Thoracic aorta (tissue), 2 donors: ENCODE data around the gene CTNNAL1. TPM values are rescaled to one million over a fixed set of nuclear protein-coding genes. Genes with fewer than 3 reads are reported as not detected.
"Not testable (repeated sequence)": the region's sequence is repeated elsewhere in the genome, so short reads cannot be mapped to it uniquely, and the experiment has no call there.

Source experiments
- ATAC-seq: fragments of 150-250 bp; one replicate; pipeline ENCODE4 v1.8.0; 2017; ENCODE audit warnings: low read depth; ENCODE audit not compliant: insufficient number of reproducible peaks, low FRiP score
- DNase-seq: peaks from one replicate; pipeline ENCODE4 v3.0.0-alpha.2; 2020; ENCODE audit warnings: low spot score
- H3K27ac ChIP-seq, 2 donors: fragments of 200-600 bp; sonication (generic); 1 replicate in 1 of 2; 2 replicates in 1 of 2; pipeline ENCODE4 v1.5.1; 2016; ENCODE audit warnings: mild to moderate bottlenecking in 2 of 2, moderate library complexity in 2 of 2
- H3K27me3 ChIP-seq: fragments of 200-600 bp; sonication (generic); replicated peaks from 2 replicates; pipeline ENCODE4 v1.6.0; 2016; ENCODE audit warnings: mild to moderate bottlenecking; ENCODE audit not compliant: insufficient read depth
- H3K36me3 ChIP-seq: fragments of 200-600 bp; sonication (generic); one replicate; pipeline ENCODE4 v1.5.1; 2016
- H3K4me1 ChIP-seq, 2 donors: fragments of 200-600 bp; sonication (generic); 1 replicate in 1 of 2; 2 replicates in 1 of 2; pipeline versions ENCODE4 v1.5.1 to v1.6.0; 2016; ENCODE audit warnings: low read depth in 2 of 2, mild to moderate bottlenecking in 1 of 2; ENCODE audit not compliant: control insufficient read depth in 1 of 2
- H3K4me3 ChIP-seq: fragments of 200-600 bp; sonication (generic); 2 replicates; pipeline ENCODE4 v1.5.1; 2016; ENCODE audit warnings: mild to moderate bottlenecking
- H3K9me3 ChIP-seq: fragments of 200-600 bp; sonication (generic); 2 replicates; pipeline ENCODE4 v1.5.1; 2016
- CTCF ChIP-seq: fragments of 200-600 bp; sonication (generic); IDR thresholded peaks from one replicate; pipeline ENCODE4 v1.5.1; 2019; ENCODE audit warnings: antibody characterized with exemption
- total RNA-seq, 2 donors: library from RNA; depleted of rRNA; stranded (reverse); fragments of >200 nt; gene quantifications; one replicate each; pipeline versions ENCODE4 v1.1.0 to v1.2.3, GENCODE V29; 2016

The CTNNAL1 gene, protein sequence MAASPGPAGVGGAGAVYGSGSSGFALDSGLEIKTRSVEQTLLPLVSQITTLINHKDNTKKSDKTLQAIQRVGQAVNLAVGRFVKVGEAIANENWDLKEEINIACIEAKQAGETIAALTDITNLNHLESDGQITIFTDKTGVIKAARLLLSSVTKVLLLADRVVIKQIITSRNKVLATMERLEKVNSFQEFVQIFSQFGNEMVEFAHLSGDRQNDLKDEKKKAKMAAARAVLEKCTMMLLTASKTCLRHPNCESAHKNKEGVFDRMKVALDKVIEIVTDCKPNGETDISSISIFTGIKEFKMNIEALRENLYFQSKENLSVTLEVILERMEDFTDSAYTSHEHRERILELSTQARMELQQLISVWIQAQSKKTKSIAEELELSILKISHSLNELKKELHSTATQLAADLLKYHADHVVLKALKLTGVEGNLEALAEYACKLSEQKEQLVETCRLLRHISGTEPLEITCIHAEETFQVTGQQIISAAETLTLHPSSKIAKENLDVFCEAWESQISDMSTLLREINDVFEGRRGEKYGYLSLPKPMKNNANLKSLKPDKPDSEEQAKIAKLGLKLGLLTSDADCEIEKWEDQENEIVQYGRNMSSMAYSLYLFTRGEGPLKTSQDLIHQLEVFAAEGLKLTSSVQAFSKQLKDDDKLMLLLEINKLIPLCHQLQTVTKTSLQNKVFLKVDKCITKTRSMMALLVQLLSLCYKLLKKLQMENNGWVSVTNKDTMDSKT
- total RNA-seq = 10 to 100 TPM; 41.8 to 45.0 TPM

DNA sequence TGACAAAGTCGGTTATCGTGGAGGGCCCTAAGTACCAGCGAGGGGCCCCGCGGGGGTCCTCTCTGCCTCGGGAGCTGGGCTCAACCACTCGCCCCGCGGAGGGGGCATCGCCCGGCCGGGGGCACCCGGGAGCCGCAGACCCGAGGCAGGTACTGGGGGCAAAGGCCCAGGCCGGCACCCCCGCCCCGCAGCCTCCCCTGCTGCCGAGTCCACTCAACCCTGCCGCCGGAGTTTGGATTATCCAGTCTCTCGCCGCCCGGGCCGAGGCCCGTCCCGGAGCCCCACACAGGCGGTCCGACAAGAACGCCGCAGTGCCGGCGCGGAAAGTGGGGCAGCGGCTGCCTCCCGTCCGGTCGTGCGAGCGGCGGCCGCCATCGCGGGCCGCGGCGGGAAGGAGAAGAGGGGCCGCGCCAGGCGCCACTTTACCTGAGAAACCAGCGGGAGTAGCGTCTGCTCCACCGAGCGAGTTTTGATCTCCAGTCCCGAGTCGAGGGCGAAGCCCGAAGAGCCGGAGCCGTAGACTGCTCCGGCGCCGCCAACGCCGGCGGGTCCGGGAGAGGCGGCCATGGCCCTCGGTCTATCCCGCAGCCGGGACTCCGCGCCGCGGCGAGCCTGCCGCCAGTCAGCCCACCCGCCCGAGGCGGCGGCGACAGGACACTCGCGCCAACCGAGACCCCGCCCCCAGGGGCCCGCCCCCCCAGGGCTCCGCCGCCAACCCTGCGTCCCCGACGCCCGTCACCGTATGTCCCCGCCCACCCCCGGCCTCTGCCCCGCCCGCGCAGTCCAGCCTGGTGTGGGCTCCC, at the start of gene CTNNAL1:
Gene CTNNAL1 (minus strand): TSS at position 624 of the 803 bp plus-strand sequence. CDS start 57 bp downstream, at position 567.
- no peak for TF ChIP-seq CTCF
- peak within 1 kb of the TSS; percentile 90 to 98 for H3K27ac ChIP-seq
- peak within 1 kb of the TSS; percentile 94 for H3K4me3 ChIP-seq
- H3K4me1 ChIP-seq = peaks cover 12 to 31% of the 10 kb centered on the region in 2 donors
- H3K9me3 ChIP-seq = no peaks in the 10 kb centered on the region
- H3K27me3 ChIP-seq = no peaks in the 10 kb centered on the region
- ATAC-seq = peak; percentile 87
- DNase-seq = peak; percentile 87
- H3K36me3 ChIP-seq = no peaks in the 10 kb centered on the region

DNA sequence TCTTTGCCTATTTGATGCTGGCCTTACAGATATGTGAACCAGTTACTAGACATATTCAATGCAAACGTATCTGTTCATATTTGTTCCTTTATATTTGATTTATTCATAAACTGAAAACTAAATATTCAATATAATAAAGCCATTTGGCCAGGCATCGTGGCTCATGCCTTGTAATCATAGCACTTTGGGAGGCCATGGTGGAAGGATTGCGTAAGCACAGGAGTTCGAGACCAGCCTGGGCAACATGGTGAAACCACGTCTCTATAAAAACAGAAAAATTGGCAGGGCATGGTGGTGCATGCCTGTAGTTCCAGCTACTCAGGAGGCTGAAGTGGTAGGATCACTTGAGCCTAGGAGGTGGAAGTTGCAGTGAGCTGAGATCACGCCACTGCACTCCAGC, 49.2 kb upstream of the CTNNAL1 start:
- no peak overlapping the region for H3K4me3 ChIP-seq
- TF ChIP-seq CTCF = no peak
- no peak overlapping the region for H3K27ac ChIP-seq
- H3K4me1 ChIP-seq = peaks cover 9 to 14% of the 10 kb centered on the region in 2 donors
- H3K9me3 ChIP-seq = no peaks in the 10 kb centered on the region
- no peak for ATAC-seq
- peaks cover 26% of the 10 kb centered on the region for H3K36me3 ChIP-seq
- H3K27me3 ChIP-seq = no peaks in the 10 kb centered on the region
- DNase-seq = no peak

DNA sequence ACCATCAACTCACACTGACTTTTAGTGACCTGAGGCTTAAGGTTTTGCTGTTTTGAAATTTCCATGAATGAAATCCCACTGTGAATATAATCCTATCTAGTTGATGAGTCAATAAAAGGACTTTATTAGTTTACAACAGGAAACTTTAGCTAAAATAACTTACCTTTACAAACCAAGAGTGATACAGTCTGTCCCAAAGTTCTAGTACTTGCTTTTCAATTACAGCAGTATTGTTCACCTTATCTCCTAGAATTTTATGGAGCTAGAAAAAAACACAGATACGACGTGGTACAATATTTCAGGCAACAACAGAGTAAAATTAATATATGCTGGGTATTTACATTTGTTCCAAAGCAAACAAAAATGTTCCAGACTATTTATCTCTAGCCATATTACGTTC, 46.9 kb upstream of the CTNNAL1 start:
- no peaks in the 10 kb centered on the region for H3K27me3 ChIP-seq
- H3K4me3 ChIP-seq = no peak overlapping the region
- H3K9me3 ChIP-seq = no peaks in the 10 kb centered on the region
- ATAC-seq (no peak), DNase-seq (no peak)
- peak overlapping the region in 1 of 2 donors; percentile 36 for H3K27ac ChIP-seq
- H3K36me3 ChIP-seq = peaks cover 35% of the 10 kb centered on the region
- H3K4me1 ChIP-seq = peaks cover 9 to 14% of the 10 kb centered on the region in 2 donors
- TF ChIP-seq CTCF = no peak

DNA sequence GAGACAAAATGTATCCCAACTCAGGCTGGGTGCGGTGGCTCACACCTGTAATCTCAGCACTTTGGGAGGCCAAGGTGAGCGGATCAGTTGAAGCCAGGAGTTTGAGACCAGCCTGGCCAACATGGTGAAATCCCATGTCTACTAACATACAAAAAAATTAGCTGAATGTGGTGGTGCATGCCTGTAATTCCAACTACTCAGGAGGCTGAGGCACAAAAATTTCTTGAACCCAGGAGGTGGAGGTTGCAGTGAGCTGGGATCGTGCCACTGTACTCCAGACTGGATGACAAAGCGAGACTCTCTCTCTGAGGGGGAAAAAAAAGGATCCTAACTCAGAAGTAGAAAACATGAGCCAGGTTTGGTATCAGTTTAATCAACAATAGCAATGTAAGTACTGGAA, 39.8 kb upstream of the CTNNAL1 start:
- Histone ChIP-seq H3K4me1 (peaks cover 5 to 28% of the 10 kb centered on the region in 2 donors), H3K27ac (peak overlapping the region; percentile 16 to 21), H3K36me3 (peaks cover 36% of the 10 kb centered on the region)
- H3K27me3 ChIP-seq, DNase-seq, H3K9me3 ChIP-seq, H3K4me3 ChIP-seq, ATAC-seq: not testable (repeated sequence)

DNA sequence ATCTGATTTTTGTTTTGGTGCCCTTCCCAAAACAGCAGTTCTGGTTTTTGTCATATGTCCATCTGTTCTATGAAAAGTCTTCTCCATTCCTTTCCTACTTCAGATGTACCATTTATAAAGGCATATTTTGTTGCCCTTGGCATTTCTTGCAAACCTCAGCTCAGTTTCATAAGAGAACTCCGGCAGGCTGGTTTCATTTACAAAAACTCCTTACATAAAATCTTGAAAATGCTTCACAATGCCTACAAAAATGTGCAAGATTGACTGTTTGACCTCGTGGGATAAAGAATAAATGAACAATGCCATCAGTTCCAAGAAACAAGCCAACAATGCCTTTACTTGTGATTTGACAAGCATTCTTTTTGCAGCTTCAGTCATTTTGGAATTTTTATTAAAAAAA, 39.1 kb upstream of the CTNNAL1 start:
- Histone ChIP-seq H3K4me3 (no peak overlapping the region), H3K36me3 (peaks cover 41% of the 10 kb centered on the region), H3K27me3 (no peaks in the 10 kb centered on the region), H3K4me1 (peaks cover 5 to 28% of the 10 kb centered on the region in 2 donors), H3K27ac (peak overlapping the region; percentile 16 to 20), H3K9me3 (no peaks in the 10 kb centered on the region)
- ATAC-seq (no peak), DNase-seq (no peak)
- TF ChIP-seq CTCF = no peak
